ENCODE data around the gene TCEANC2. TPM values are rescaled to one million over a fixed set of nuclear protein-coding genes. Genes with fewer than 3 reads are reported as not detected.

Gene TCEANC2
- total RNA-seq, 4 donors from 2014 or later, result 1.5 to 7.3 (median 3.2) TPM

GRCh38 chr1:54112027-54112426, 58.6 kb downstream of the TCEANC2 start:
- no peaks in the 10 kb centered on the region for H3K36me3 ChIP-seq
- H3K9me3 ChIP-seq, result no peaks in the 10 kb centered on the region
- TF ChIP-seq POLR2A (IDR thresholded peaks at IDR 0.05) (no peak), CTCF (IDR thresholded peaks at IDR 0.05) (no peak)
- no peak overlapping the region for H3K4me3 ChIP-seq
- intact Hi-C loops (cut with DNase I; ENCODE audit: low total_unique reads), result no loop called here
- H3K27me3 ChIP-seq, result no peaks in the 10 kb centered on the region
- H3K4me1 ChIP-seq, result peaks cover 0 to 4% of the 10 kb centered on the region in 2 donors
- H3K27ac ChIP-seq, result no peak overlapping the region
- no peak for DNase-seq

GRCh38 chr1:54112705-54113368, 59.4 kb downstream of the TCEANC2 start:
- Histone ChIP-seq H3K27ac (no peak overlapping the region), H3K4me3 (no peak overlapping the region), H3K27me3 (no peaks in the 10 kb centered on the region), H3K9me3 (no peaks in the 10 kb centered on the region), H3K4me1 (peaks cover 0 to 4% of the 10 kb centered on the region in 2 donors), H3K36me3 (no peaks in the 10 kb centered on the region)
- intact Hi-C loops (cut with DNase I; ENCODE audit: low total_unique reads), result no loop called here
- no peak for TF ChIP-seq POLR2A (IDR thresholded peaks at IDR 0.05)
- TF ChIP-seq CTCF (IDR thresholded peaks at IDR 0.05), result no peak
- DNase-seq, result no peak

GRCh38 chr1:54114001-54114400, 60.6 kb downstream of the TCEANC2 start:
- no peak for DNase-seq
- Histone ChIP-seq H3K27ac (no peak overlapping the region), H3K27me3 (no peaks in the 10 kb centered on the region), H3K36me3 (no peaks in the 10 kb centered on the region), H3K4me1 (peaks cover 0 to 4% of the 10 kb centered on the region in 2 donors), H3K9me3 (no peaks in the 10 kb centered on the region), H3K4me3 (no peak overlapping the region)
- intact Hi-C loops (cut with DNase I; ENCODE audit: low total_unique reads), result no loop called here
- no peak for TF ChIP-seq CTCF (IDR thresholded peaks at IDR 0.05)
- no peak for TF ChIP-seq POLR2A (IDR thresholded peaks at IDR 0.05)

GRCh38 chr1:54114955-54115354, 61.5 kb downstream of the TCEANC2 start:
- intact Hi-C loops (cut with DNase I; ENCODE audit: low total_unique reads), result no loop called here
- H3K4me3 ChIP-seq, result no peak overlapping the region
- TF ChIP-seq POLR2A (IDR thresholded peaks at IDR 0.05), result no peak
- no peak for TF ChIP-seq CTCF (IDR thresholded peaks at IDR 0.05)
- H3K36me3 ChIP-seq, result no peaks in the 10 kb centered on the region
- no peak overlapping the region for H3K27ac ChIP-seq
- H3K27me3 ChIP-seq, result no peaks in the 10 kb centered on the region
- no peak for DNase-seq
- H3K4me1 ChIP-seq, result peaks cover 0 to 4% of the 10 kb centered on the region in 2 donors
- no peaks in the 10 kb centered on the region for H3K9me3 ChIP-seq

- TF ChIP-seq POLR2A (IDR thresholded peaks at IDR 0.05), result no peak
- TF ChIP-seq CTCF (IDR thresholded peaks at IDR 0.05), result no peak
- Histone ChIP-seq H3K36me3 (no peaks in the 10 kb centered on the region), H3K27me3 (no peaks in the 10 kb centered on the region), H3K4me1 (peaks cover 0 to 4% of the 10 kb centered on the region in 2 donors), H3K9me3 (no peaks in the 10 kb centered on the region), H3K27ac (no peak overlapping the region), H3K4me3 (no peak overlapping the region)
- no peak for DNase-seq
- intact Hi-C loops (cut with DNase I; ENCODE audit: low total_unique reads), result no loop called here
Observed at GRCh38 chr1:54115520-54115919, 62.1 kb downstream of the TCEANC2 start.

Data from uterus (tissue), 4 donors.